Testis (tissue), 3 donors: ENCODE data around the gene ZNF223. TPM values are rescaled to one million over a fixed set of nuclear protein-coding genes. Genes with fewer than 3 reads are reported as not detected.

Source experiments
- DNase-seq: peaks from one replicate; pipeline ENCODE4 v3.0.0-alpha.2; 2019
- H3K27ac ChIP-seq, 2 donors: fragments of 200-600 bp; sonication (generic); one replicate each; pipeline ENCODE4 v1.5.1; 2019
- H3K27me3 ChIP-seq: fragments of 200-600 bp; sonication (generic); one replicate; pipeline ENCODE4 v1.5.1; 2019
- H3K36me3 ChIP-seq: fragments of 200-600 bp; sonication (generic); one replicate; pipeline ENCODE4 v1.5.1; 2017; ENCODE audit warnings: low read depth; ENCODE audit errors: missing control alignments
- H3K4me1 ChIP-seq: fragments of 200-600 bp; sonication (generic); one replicate; pipeline ENCODE4 v1.5.1; 2019
- H3K4me3 ChIP-seq, 2 donors: fragments of 200-600 bp; sonication (generic); one replicate each; pipeline ENCODE4 v1.5.1; 2017 to 2019
- H3K9me3 ChIP-seq: fragments of 200-600 bp; sonication (generic); one replicate; pipeline ENCODE4 v1.5.1; 2017
- CTCF ChIP-seq, 3 experiments: fragments of 450-650 bp in 2 of 3; fragments of 200-600 bp in 1 of 3; sonication (generic) in 1 of 3; IDR thresholded peaks; one replicate each; pipeline ENCODE4 v1.5.1; 2016 to 2019; ENCODE audit warnings: antibody characterized with exemption in 3 of 3, mild to moderate bottlenecking in 2 of 3, moderate library complexity in 1 of 3
- POLR2A ChIP-seq: fragments of 450-650 bp; IDR thresholded peaks from one replicate; pipeline ENCODE4 v1.6.1; 2017; ENCODE audit warnings: antibody characterized with exemption, mild to moderate bottlenecking, moderate library complexity
- WGBS, 2 donors: methylation state at CpG; one replicate each; pipeline ENCODE4 v1.1.5; 2018; 5-methylcytosine and 5-hydroxymethylcytosine counted together
- intact Hi-C: fragments of 100-400 bp; cut with DNase I; formaldehyde crosslinking; loops from one replicate; pipeline ENCODE4 v1.15.1; 2023; ENCODE audit warnings: low total_unique reads
- polyA plus RNA-seq: library from polyadenylated mRNA; stranded (reverse); fragments of 350-450 nt; fragmentation: Illumina TruSeq; extraction: RNeasy Lipid Tissue Mini Kit (QIAGEN cat#74804); gene quantifications from one replicate; pipeline ENCODE4 v1.2.3, GENCODE V29; 2014; ENCODE audit warnings: low read depth, low replicate concordance; ENCODE audit not compliant: insufficient read depth
- total RNA-seq, 2 donors: library from RNA; depleted of rRNA; stranded (reverse); fragments of >200 nt; gene quantifications; one replicate each; pipeline ENCODE4 v1.2.3, GENCODE V29; 2016

ZNF223 gene
- total and polyA plus RNA-seq, 3 donors from 2014 or later: 4.5 to 6.1 (median 4.8) TPM

DNA sequence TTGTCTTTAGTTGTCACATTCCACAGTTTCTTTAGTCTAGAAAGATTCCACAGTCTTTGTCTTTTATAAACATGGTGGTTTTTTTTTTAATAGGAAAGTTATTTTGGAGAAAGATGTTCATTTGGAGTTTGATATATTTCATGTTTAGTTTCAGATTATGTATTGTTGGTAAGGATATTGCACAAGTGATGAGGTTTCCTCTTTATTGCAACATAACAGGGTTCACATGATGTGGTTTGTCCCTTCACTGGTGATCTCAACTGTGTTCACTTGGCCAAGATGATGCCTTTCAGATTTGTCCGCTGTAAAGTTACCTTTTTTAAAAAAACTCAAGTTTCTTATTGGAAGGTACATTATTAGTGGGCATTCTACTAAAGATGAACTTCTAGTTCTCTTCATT, 45.9 kb upstream of the ZNF223 start:
- Histone ChIP-seq H3K4me3 (no peak overlapping the region), H3K4me1 (peaks cover 3% of the 10 kb centered on the region), H3K36me3 (peaks cover 4% of the 10 kb centered on the region), H3K27me3 (no peaks in the 10 kb centered on the region), H3K9me3 (no peaks in the 10 kb centered on the region), H3K27ac (no peak overlapping the region)
- intact Hi-C loops: no loop called here
- DNase-seq: no peak
- 72 to 93% methylated on average over 1 of the region's 1 CpG for WGBS, 2 donors
- TF ChIP-seq CTCF (IDR thresholded peaks at IDR 0.05) (no peak), POLR2A (no peak)

DNA sequence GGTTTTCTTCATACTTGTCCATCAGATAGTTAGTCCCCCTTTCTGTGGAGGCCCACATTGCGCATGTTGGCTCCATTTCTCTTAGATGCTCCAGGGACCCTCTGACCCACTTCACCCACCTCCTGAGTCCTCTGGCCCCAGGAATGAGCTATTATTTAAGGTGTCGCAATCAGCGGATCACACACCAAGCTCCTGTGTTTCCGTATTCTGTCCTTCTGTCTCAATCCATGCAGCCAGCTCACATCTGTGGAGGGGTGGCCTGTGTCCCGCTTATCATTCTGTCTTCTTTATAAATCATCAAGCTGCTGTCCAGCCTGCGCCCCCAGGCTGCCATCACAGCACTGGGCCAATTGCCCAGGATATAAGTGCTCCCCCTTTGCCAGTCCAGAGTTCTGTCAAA, 44.4 kb upstream of the ZNF223 start:
- Histone ChIP-seq H3K9me3 (no peaks in the 10 kb centered on the region), H3K4me3 (no peak overlapping the region), H3K27ac (no peak overlapping the region), H3K27me3 (no peaks in the 10 kb centered on the region), H3K4me1 (peaks cover 3% of the 10 kb centered on the region), H3K36me3 (peaks cover 7% of the 10 kb centered on the region)
- no peak for TF ChIP-seq CTCF (IDR thresholded peaks at IDR 0.05)
- TF ChIP-seq POLR2A: no peak
- DNase-seq: no peak
- 97 to 98% methylated on average over 6 of the region's 6 CpGs for WGBS, 2 donors
- intact Hi-C loops: no loop called here

DNA sequence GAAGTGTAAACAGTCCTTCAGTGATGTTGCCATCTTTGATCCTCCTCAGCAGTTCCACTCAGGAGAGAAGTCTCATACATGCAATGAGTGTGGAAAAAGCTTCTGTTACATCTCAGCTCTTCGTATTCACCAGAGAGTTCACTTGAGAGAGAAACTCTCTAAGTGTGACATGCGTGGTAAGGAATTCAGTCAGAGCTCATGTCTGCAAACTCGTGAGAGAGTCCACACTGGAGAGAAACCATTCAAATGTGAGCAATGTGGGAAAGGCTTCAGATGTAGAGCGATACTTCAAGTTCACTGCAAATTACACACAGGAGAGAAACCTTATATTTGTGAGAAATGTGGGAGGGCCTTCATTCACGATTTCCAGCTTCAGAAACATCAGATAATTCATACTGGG, 41.4 kb upstream of the ZNF223 start:
- H3K9me3 ChIP-seq: no peaks in the 10 kb centered on the region
- intact Hi-C loops: no loop called here
- no peaks in the 10 kb centered on the region for H3K4me1 ChIP-seq
- no peak overlapping the region for H3K27ac ChIP-seq
- no peak for DNase-seq
- TF ChIP-seq POLR2A: no peak
- no peak for TF ChIP-seq CTCF (IDR thresholded peaks at IDR 0.05)
- H3K27me3 ChIP-seq: no peaks in the 10 kb centered on the region
- WGBS, 2 donors: 95 to 99% methylated on average over 5 of the region's 5 CpGs
- H3K4me3 ChIP-seq: no peak overlapping the region
- H3K36me3 ChIP-seq: peaks cover 7% of the 10 kb centered on the region

GRCh38 chr19:44019498-44019897, 32.3 kb upstream of the ZNF223 start:
- Histone ChIP-seq H3K4me1 (no peaks in the 10 kb centered on the region), H3K9me3 (no peaks in the 10 kb centered on the region), H3K4me3 (no peak overlapping the region), H3K36me3 (no peaks in the 10 kb centered on the region), H3K27me3 (no peaks in the 10 kb centered on the region), H3K27ac (no peak overlapping the region)
- DNase-seq: no peak
- WGBS, 2 donors: 51 to 56% methylated on average over 2 of the region's 2 CpGs
- intact Hi-C loops: no loop called here
- no peak for TF ChIP-seq CTCF (IDR thresholded peaks at IDR 0.05)

DNA sequence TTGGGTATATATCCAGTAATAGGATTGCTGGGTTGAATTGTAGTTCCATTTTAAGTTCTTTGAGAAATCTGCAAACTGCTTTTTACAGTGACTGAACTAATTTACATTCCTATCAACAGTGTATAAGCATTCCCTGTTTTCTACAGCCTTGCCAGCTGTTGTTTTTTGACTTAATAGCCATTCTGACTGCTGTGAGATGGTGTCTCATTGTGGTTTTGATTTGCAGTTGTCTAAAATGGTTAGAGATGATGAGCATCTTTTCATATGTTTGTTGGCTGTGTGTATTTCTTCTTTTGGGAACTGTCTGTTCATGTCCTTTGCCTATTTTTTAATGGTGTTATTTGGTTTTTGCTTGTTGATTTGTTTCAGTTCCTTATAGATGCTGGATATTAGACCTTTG, 30.6 kb upstream of the ZNF223 start:
- no peak for TF ChIP-seq CTCF (IDR thresholded peaks at IDR 0.05)
- Histone ChIP-seq H3K27ac (no peak overlapping the region), H3K27me3 (no peaks in the 10 kb centered on the region), H3K9me3 (no peaks in the 10 kb centered on the region), H3K36me3 (no peaks in the 10 kb centered on the region), H3K4me1 (peaks cover 8% of the 10 kb centered on the region), H3K4me3 (no peak overlapping the region)
- intact Hi-C loops: no loop called here
- no peak for DNase-seq
